Stimulated activated CD4-positive, alpha-beta T cell treated with anti-CD3 and anti-CD28 coated beads, Interleukin-2, amount 100 ng/mL, for 48 hours (primary cell): ENCODE measurements around the gene FRZB.
"Not testable (repeated sequence)": the region's sequence is repeated elsewhere in the genome, so short reads cannot be mapped to it uniquely, and the experiment has no call there.

Experiments
- DNase-seq, 2 donors: peaks; one replicate each; pipeline ENCODE4 v3.0.0-alpha.2; 2020

FRZB gene

DNA sequence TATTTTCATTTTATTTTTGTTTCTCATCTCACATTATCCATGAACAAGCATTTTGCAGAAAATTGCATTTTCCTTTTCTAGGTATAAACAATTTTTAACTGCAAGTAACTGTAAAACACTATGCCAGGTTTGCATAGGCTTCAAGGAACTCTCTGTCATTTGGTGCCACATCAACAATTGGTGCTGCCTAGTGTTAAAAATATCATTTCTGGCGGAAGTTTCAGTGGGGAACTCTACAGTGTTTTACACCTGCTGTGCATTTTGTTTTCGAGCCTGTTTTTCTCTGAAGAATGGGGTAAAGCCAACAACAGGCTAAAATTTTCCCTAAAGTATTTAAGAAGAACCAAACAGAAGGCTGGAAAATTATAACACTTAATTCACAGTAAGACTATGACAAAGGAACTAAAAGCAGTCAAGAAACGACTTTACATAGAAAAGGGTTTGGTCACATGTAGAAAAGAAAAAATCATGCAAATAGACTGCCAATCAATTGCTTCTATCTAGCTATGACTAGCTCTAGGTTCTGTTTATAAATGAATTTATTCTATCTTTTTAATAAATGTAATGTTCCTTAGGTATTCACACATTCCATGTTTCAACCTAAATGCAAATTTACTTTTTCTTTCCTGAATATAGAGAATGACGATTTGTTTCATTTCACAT is 21.4 kb upstream of the FRZB start:
- DNase-seq = no peak

DNA sequence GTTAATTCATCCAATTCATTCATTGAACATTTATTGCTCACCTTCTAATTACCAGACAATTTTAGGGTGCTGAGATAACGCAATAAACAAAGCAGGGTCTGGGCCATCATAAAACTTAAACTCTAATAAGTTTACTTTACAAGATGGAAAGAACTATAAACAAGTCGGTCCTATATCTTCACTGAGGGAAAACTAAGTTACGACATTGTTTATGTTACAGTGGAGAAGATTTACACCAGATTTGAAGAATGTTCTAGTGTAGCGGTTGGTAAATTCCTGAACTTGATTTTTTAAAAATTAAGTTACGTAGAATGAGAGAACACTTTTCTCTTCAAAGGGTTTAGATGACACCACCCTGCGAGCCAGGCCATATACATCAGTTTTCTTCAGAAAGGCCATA is 20.7 kb upstream of the FRZB start:
- DNase-seq = no peak

DNA sequence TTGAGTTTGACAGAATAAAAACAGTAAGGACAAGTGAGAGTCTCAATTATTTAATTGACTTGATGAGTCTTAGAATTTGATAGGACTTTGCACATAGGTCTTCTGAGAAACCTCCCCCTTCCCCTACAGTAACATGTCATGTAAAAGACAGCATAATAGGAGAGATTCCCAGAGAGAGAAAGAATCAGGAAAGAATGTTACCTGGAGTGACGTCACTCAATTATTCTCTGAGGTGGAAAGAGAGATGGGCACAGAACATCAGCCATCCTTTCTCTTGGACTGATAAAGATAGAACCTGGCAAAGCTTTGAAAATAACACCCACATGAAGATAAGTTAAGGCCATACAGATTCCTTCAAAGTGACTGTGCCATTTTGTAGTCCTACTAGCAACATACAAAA is 19.3 kb upstream of the FRZB start:
- no peak for DNase-seq

DNA sequence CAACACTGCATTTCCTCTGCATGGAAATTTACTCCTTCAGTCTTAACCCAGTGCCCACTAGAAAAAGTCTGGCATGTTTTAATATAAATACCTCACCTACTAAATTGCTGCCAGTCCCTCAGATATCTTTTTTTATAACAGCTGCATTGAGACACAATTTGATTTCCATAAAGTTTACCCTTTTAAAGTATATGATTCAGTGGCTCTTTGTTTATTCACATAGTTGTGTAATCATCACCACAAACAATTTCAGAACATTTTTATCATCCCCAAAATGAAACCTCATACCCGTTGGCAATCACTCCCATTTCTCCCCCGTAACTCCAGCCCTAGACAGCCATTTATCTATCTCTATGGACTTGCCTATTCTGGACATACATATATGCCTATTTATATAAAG is 17.0 kb upstream of the FRZB start:
- DNase-seq = no peak

DNA sequence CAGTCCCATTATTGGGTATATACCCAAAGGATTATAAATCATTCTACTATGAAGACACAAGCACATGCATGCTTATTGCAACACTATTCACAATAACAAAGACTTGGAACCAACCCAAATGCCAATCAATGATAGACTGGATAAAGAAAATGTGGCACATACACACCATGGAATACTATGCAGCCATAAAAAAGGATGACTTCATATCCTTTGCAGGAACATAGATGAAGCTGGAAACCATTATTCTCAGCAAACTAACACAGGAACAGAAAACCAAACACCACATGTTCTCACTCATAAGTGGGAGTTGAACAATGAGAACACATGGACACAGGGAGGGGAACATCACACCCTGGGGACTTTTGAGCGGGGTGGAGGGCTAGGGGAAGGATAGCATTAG is 13.7 kb upstream of the FRZB start:
- not testable (repeated sequence) for DNase-seq

GRCh38 chr2:182876653-182877052 is 10.2 kb upstream of the FRZB start:
- not testable (repeated sequence) for DNase-seq

DNA sequence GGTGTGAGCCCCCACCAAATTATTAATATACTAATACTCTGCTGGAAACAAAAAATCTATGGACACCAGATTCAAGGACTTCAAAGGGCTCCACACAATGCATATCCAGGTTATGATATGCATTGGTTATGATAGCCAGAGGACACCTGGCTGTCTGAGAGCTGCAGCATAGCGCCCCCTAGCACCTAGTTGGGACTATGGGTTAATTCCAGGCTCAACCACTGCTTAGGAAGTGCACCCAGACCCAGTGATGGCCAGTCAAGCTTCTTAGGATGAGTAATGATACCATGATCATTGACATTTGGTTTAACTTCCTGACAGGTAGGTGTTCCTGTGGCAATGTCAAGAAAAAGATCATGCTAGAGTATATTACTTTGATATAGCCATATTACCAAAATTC is 3.8 kb upstream of the FRZB start:
- no peak for DNase-seq

DNA sequence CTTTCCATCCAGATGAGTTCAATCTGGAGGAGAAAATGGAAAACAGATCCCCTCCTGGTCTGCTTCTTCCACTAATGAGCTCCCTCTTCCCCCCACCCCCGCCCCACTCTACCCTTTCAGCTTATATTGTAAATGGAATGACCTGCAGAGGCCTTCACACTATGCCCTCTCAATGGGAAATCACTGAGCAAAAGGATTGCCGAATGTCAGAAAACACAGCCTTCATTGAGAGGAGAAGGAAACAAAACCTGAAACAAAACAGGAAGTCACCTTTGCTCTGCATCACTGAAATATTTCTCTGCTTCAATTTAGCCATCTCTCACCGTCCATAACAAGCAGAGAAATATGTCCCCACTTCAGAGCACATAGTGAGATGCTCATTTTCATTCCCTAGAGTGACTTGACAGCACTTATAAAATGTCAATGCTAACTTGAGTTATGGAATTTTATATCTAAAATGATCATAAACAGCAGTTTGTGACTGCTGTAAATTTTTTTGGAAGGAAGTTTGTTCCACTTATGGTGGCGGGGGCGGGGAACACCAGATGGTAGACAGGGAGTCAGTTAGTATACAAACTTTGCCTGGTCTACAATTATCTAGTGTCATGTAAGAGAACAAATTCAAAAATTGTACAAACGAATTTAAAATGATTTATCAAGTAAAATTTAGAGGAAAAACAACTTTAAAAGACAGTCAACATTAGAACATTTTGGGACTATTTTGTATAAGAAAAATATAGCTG is 1.8 kb upstream of the FRZB start:
- DNase-seq = no peak

- no peak for DNase-seq
Observed at GRCh38 chr2:182867426-182868053, 1.1 kb upstream of the FRZB start.

GRCh38 chr2:182866095-182866460 is 359 bp downstream of the FRZB start:
- no peak for DNase-seq

GRCh38 chr2:182864949-182865570 is 1.4 kb downstream of the FRZB start:
- no peak for DNase-seq

DNA sequence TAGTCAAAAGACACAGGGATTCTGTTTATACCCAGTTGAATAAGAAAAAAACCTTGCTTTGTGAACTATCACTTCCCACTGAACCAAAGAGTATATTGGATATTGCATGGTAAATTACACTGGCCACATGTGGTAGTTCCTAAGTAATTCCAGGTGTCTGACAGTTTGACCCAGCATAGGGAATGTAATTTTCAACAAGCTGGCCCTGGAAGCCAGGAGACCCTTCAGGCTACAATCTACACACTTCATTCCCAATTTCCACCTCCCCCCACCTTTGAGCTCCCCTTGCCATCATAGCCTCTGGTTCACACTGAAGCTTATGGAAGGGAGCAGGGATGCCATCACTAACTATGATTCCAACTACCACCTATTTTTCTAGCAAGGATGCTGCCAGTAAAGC is 2.8 kb downstream of the FRZB start:
- DNase-seq = no peak

DNA sequence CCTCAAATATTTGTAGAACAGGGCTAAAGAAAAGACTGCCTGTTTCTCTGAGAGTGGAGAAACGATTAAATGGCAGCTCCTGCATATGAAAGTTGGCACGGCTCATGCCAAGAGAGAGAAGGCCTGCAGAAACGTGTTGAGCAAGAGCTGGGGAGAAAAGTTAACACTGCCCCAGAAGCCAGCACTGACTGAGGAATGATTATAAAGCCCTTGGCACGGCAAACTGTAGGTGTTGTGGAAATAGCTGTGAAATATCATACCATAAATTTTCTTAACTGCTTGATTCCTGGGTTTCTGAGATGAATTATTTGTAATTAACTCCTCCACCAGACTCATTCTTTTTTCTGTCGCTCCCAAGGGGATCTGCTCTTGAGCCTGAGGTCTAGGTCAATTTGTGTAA is 4.3 kb downstream of the FRZB start:
- no peak for DNase-seq

- no peak for DNase-seq
Observed at GRCh38 chr2:182860858-182861257, 5.6 kb downstream of the FRZB start.

DNA sequence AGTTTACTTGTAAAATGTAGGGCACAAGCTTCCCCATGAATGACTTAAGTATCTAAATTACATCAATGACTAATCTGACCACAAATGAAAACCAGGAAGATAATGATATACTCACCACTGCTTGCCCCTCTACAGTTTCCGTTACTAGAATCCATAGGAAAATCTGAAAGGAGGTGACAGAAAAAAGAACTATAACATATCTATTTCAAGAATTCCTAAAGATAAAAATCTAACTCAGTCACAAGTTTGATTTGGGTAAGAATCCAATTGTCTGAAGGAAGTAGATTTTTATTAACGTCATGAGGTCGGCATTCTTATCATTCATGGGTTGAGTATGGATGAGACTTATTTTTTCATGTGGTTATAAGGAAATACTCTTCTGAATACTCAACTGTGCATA is 7.8 kb downstream of the FRZB start:
- DNase-seq = no peak

- DNase-seq = no peak
Observed at GRCh38 chr2:182855376-182855775, 11.1 kb downstream of the FRZB start.

GRCh38 chr2:182854375-182855105 is 11.9 kb downstream of the FRZB start:
- DNase-seq = no peak

- no peak for DNase-seq
Observed at GRCh38 chr2:182852801-182853200, 13.6 kb downstream of the FRZB start.

DNA sequence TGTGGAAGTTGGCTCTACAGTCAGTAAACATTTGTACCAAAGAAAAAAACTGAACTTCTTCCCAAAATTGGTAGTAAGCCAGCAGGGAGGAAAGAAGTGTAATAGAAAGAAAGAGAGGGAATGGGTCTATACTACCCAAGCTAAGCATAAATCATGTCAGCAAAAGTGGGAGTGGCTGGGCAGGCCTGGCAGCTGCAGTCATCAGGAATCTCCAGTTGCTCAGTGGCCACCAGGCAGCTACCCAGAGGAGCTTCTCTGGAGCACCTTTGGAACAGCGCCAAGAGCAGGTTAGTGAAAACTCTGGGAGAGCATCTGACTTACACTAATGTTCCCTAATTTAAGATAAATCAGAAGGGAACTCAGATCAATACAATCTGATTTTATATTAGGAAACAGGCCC is 14.3 kb downstream of the FRZB start:
- DNase-seq = no peak

- DNase-seq = no peak
Observed at GRCh38 chr2:182845794-182846417, 20.5 kb downstream of the FRZB start.

DNA sequence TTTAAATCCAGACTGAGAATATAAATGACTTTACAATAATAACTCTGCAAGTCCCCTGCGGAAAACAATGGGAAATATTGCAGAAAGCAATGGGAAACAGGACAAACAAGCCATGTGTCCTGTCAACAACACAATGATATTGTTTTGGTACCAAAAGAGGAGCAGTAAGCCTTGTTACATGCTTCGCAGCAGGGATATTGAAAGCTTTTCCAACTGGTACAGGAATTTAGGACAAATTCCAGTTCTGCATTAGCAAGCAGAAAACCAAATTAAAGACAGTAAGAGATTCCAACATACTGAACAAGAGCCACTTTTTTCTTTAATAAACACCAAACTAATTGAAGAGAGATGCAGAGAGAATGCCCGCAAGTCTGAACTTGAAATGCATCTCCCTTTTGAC is 30.0 kb downstream of the FRZB start:
- DNase-seq = no peak

DNA sequence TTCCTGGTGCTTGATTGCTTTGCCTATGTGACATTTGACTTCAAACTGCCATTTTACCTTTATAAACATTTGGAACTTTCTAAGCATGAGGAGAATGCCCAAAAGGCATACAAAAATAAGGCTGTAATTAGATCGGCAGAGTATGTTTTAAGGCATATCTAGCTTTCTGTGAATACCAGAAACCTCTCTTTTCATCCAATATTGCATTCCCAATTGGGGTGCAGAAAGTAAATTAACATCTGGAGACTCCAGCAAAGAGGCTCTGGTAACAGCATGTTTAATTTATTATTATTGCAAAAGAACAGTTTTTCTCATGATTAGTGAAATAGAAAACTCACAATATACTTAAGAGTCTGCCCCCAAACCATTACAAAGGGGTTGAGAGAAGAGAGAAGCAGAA is 32.1 kb downstream of the FRZB start:
- DNase-seq = no peak
